Measurements from ENCODE around the gene SNX25. TPM values are rescaled to one million over a fixed set of nuclear protein-coding genes. Genes with fewer than 3 reads are reported as not detected.

Gene SNX25
- polyA plus RNA-seq, 1 of the 3 experiments (the other 2 are of a cell fraction), result 8.5 TPM

DNA sequence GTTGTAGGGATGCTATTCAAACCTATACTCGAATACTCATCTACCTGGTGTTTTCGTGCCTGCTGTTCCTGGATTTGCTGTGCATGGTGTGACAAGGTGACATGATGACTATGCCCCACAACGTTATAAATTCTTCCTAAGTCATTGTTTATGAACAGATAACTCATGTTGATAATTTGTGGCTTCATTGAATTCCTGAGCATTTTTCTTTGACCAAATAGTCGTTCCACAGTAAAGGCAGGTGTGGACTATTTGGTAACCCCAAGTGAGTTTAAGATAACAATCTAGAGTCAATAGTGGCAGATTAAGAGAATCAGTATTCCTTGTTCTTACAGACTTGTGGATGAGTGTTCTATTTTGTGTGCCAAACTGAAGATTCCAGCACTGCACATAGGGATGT is 59.9 kb downstream of the SNX25 start:
- Histone ChIP-seq H3K27ac (ENCODE audit: low read depth in 2 of 2, low read length in 1 of 2) (no peak overlapping the region), H3K9ac (no peak overlapping the region), H3K9me2 (no peaks in the 10 kb centered on the region), H4K20me1 (ENCODE audit: insufficient read depth) (no peaks in the 10 kb centered on the region), H3K36me3 (replicated peaks in 1 of 2; ENCODE audit: control insufficient read depth in 1 of 2, insufficient read depth in 2 of 2, low read length in 1 of 2) (peaks cover 17 to 44% of the 10 kb centered on the region in 2 experiments), H3K27me3 (ENCODE audit: insufficient read depth) (no peaks in the 10 kb centered on the region), H3K4me3 (ENCODE audit: low read depth in 2 of 2, low read length in 1 of 2) (no peak overlapping the region), H3K79me2 (ENCODE audit: insufficient read depth) (peaks cover 50% of the 10 kb centered on the region), H3K9me3 (no peaks in the 10 kb centered on the region), H2AFZ (ENCODE audit: low read depth) (no peak overlapping the region), H3K4me2 (no peak overlapping the region), H3F3A (replicated peaks; ENCODE audit: insufficient read depth) (peaks cover 16% of the 10 kb centered on the region), H3K4me1 (ENCODE audit: control insufficient read depth in 1 of 2, insufficient read depth in 2 of 2, low read depth in 1 of 2, low read length in 1 of 2) (peaks cover 0 to 23% of the 10 kb centered on the region in 2 experiments; a peak in 2 of 4 replicates)
- 72% methylated on average over 4 of the region's 4 CpGs for WGBS (ENCODE audit: low lambda C conversion rate)
- ChIA-PET POLR2A (no interaction called here), CTCF (no interaction called here)
- DNase-seq, result no peak
- TF ChIP-seq, protein P1, sequence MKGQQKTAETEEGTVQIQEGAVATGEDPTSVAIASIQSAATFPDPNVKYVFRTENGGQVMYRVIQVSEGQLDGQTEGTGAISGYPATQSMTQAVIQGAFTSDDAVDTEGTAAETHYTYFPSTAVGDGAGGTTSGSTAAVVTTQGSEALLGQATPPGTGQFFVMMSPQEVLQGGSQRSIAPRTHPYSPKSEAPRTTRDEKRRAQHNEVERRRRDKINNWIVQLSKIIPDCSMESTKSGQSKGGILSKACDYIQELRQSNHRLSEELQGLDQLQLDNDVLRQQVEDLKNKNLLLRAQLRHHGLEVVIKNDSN (IDR thresholded peaks at IDR 0.05; ENCODE audit: borderline replicate concordance, low read depth), result no peak
- TF ChIP-seq RAD21 (IDR thresholded peaks at IDR 0.05; ENCODE audit: low read length) (no peak), SMC3 (IDR thresholded peaks at IDR 0.05; ENCODE audit: low read depth, low read length) (no peak)

DNA sequence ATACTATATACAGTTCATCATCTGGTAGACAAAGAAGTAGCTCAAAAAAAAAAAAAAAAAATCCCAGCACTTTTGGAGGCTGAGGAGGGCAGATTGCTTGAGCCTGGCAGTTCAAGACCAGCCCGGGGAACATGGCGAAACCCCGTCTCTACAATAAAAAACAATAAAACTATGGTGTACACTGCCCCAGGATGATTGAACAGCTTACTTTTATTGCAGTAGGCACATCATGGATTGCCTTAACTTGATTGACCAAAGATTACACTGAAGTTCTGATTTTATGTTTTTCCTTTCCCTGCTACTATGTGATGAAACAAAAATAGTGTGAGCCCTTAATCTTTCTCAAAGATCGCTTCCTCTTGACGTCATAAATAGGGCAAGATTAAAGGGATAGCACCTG is 60.6 kb downstream of the SNX25 start:
- Histone ChIP-seq H3K27ac (ENCODE audit: low read depth in 2 of 2, low read length in 1 of 2) (no peak overlapping the region), H3K4me2 (no peak overlapping the region), H3F3A (replicated peaks; ENCODE audit: insufficient read depth) (peaks cover 14% of the 10 kb centered on the region), H3K4me3 (ENCODE audit: low read depth in 2 of 2, low read length in 1 of 2) (no peak overlapping the region), H3K36me3 (replicated peaks in 1 of 2; ENCODE audit: control insufficient read depth in 1 of 2, insufficient read depth in 2 of 2, low read length in 1 of 2) (peaks cover 13 to 46% of the 10 kb centered on the region in 2 experiments), H3K79me2 (ENCODE audit: insufficient read depth) (peaks cover 47% of the 10 kb centered on the region), H3K4me1 (ENCODE audit: control insufficient read depth in 1 of 2, insufficient read depth in 2 of 2, low read depth in 1 of 2, low read length in 1 of 2) (peaks cover 0 to 23% of the 10 kb centered on the region in 2 experiments; a peak in 2 of 4 replicates), H3K27me3 (ENCODE audit: insufficient read depth) (no peaks in the 10 kb centered on the region), H3K9me2 (no peaks in the 10 kb centered on the region), H2AFZ (ENCODE audit: low read depth) (no peak overlapping the region), H4K20me1 (ENCODE audit: insufficient read depth) (no peaks in the 10 kb centered on the region), H3K9me3 (no peaks in the 10 kb centered on the region), H3K9ac (no peak overlapping the region)
- ChIA-PET CTCF (interaction anchor here (0.8 kb wide), 1 partner anchor 17 kb away, joined by 3 read pairs; no protein-coding TSS in a partner anchor), POLR2A (no interaction called here)
- TF ChIP-seq TEAD4 (IDR thresholded peaks at IDR 0.05; ENCODE audit: borderline replicate concordance, insufficient read depth), result no peak
- no peak for DNase-seq
- 91% methylated on average over 5 of the region's 5 CpGs for WGBS (ENCODE audit: low lambda C conversion rate)

DNA sequence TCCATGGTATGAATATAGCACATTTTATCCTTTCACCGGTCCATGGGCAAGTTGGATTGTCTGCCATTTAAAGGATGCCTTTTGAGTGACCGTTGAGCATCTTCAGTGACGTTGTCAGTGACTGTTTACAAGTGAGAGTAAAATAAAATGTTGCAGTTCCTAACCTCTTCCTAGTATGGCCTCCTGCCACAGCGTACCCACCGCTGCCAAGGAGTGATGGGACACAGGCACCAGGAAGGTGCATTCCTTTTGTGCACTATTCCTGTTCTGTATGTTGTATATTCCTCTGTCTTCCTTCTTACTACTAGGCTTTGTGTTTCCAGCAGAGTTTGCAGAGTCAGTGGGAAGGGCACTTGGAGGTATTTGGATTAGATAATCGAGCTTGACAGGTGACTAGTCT is 61.5 kb downstream of the SNX25 start:
- ChIA-PET POLR2A (no interaction called here), CTCF (interaction anchor here (1.1 kb wide), 1 partner anchor 35 kb away, joined by 3 read pairs; no protein-coding TSS in a partner anchor)
- no peak overlapping the region for H2AFZ ChIP-seq (ENCODE audit: low read depth)
- no peak overlapping the region for H3K27ac ChIP-seq (ENCODE audit: low read depth in 2 of 2, low read length in 1 of 2)
- H3K27me3 ChIP-seq (ENCODE audit: insufficient read depth), result no peaks in the 10 kb centered on the region
- no peak overlapping the region for H3K4me3 ChIP-seq (ENCODE audit: low read depth in 2 of 2, low read length in 1 of 2)
- H3K4me2 ChIP-seq, result no peak overlapping the region
- peaks cover 0 to 22% of the 10 kb centered on the region in 2 experiments; a peak in 2 of 4 replicates for H3K4me1 ChIP-seq (ENCODE audit: control insufficient read depth in 1 of 2, insufficient read depth in 2 of 2, low read depth in 1 of 2, low read length in 1 of 2)
- no peaks in the 10 kb centered on the region for H3K9me3 ChIP-seq
- 94% methylated on average over 6 of the region's 6 CpGs for whole genome bisulfite sequencing (ENCODE audit: low lambda C conversion rate)
- no peak for DNase-seq
- H3K36me3 ChIP-seq (replicated peaks in 1 of 2; ENCODE audit: control insufficient read depth in 1 of 2, insufficient read depth in 2 of 2, low read length in 1 of 2), result peaks cover 13 to 50% of the 10 kb centered on the region in 2 experiments
- H3F3A ChIP-seq (replicated peaks; ENCODE audit: insufficient read depth), result peaks cover 14% of the 10 kb centered on the region
- H3K79me2 ChIP-seq (ENCODE audit: insufficient read depth), result peaks cover 47% of the 10 kb centered on the region
- no peaks in the 10 kb centered on the region for H3K9me2 ChIP-seq
- no peaks in the 10 kb centered on the region for H4K20me1 ChIP-seq (ENCODE audit: insufficient read depth)
- H3K9ac ChIP-seq, result no peak overlapping the region
- TF ChIP-seq RFX5 (IDR thresholded peaks at IDR 0.05; ENCODE audit: low read length) (no peak), EZH2phosphoT487 (IDR thresholded peaks at IDR 0.05; ENCODE audit: borderline replicate concordance, low read depth) (no peak), NFIC (IDR thresholded peaks at IDR 0.05; ENCODE audit: borderline replicate concordance) (no peak), RCOR1 (IDR thresholded peaks at IDR 0.05; ENCODE audit: low read length) (no peak), MXI1 (IDR thresholded peaks at IDR 0.05; ENCODE audit: low read depth, low read length) (no peak), YY1 (IDR thresholded peaks at IDR 0.05; ENCODE audit: low read depth) (no peak)
- TF ChIP-seq, protein P2, sequence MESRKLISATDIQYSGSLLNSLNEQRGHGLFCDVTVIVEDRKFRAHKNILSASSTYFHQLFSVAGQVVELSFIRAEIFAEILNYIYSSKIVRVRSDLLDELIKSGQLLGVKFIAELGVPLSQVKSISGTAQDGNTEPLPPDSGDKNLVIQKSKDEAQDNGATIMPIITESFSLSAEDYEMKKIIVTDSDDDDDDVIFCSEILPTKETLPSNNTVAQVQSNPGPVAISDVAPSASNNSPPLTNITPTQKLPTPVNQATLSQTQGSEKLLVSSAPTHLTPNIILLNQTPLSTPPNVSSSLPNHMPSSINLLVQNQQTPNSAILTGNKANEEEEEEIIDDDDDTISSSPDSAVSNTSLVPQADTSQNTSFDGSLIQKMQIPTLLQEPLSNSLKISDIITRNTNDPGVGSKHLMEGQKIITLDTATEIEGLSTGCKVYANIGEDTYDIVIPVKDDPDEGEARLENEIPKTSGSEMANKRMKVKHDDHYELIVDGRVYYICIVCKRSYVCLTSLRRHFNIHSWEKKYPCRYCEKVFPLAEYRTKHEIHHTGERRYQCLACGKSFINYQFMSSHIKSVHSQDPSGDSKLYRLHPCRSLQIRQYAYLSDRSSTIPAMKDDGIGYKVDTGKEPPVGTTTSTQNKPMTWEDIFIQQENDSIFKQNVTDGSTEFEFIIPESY (IDR thresholded peaks at IDR 0.05; ENCODE audit: borderline replicate concordance, low read depth), result no peak
- TF ChIP-seq, protein P1 (IDR thresholded peaks at IDR 0.05; ENCODE audit: borderline replicate concordance, low read depth), result no peak
- TF ChIP-seq, protein P3, sequence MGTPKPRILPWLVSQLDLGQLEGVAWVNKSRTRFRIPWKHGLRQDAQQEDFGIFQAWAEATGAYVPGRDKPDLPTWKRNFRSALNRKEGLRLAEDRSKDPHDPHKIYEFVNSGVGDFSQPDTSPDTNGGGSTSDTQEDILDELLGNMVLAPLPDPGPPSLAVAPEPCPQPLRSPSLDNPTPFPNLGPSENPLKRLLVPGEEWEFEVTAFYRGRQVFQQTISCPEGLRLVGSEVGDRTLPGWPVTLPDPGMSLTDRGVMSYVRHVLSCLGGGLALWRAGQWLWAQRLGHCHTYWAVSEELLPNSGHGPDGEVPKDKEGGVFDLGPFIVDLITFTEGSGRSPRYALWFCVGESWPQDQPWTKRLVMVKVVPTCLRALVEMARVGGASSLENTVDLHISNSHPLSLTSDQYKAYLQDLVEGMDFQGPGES (IDR thresholded peaks at IDR 0.05; ENCODE audit: low read depth, low read length), result no peak
